GM23248 (cell line): ENCODE results near the gene NEDD9. TPM values are rescaled to one million over a fixed set of nuclear protein-coding genes. Genes with fewer than 3 reads are reported as not detected.
A peak's percentile ranks its signal among the peaks of the same experiment; 100 is the strongest.

ENCODE experiments used
- DNase-seq: peaks from one replicate; pipeline ENCODE4 v3.0.0-alpha.2; 2015
- H2AFZ ChIP-seq: fragments of 200-600 bp; sonication (generic); 2 replicates; pipeline ENCODE4 v1.6.1; 2016; ENCODE audit warnings: antibody characterized with exemption
- H3F3A ChIP-seq: fragments of 200-600 bp; sonication (generic); 2 replicates; pipeline ENCODE4 v1.6.1; 2016; ENCODE audit warnings: mild to moderate bottlenecking, antibody characterized with exemption, mixed run types; ENCODE audit not compliant: insufficient read depth
- H3K27ac ChIP-seq: fragments of 200-600 bp; sonication (generic); 2 replicates; pipeline ENCODE4 v1.5.1; 2016; ENCODE audit warnings: mild to moderate bottlenecking
- H3K27me3 ChIP-seq: fragments of 200-600 bp; sonication (generic); replicated peaks from 2 replicates; pipeline ENCODE4 v1.6.1; 2016; ENCODE audit warnings: mild to moderate bottlenecking; ENCODE audit not compliant: insufficient read depth
- H3K36me3 ChIP-seq: fragments of 200-600 bp; sonication (generic); 2 replicates; pipeline ENCODE4 v1.6.1; 2016; ENCODE audit warnings: low read depth, mild to moderate bottlenecking
- H3K4me1 ChIP-seq: fragments of 200-600 bp; sonication (generic); 2 replicates; pipeline ENCODE4 v1.6.1; 2016; ENCODE audit warnings: mild to moderate bottlenecking; ENCODE audit not compliant: insufficient read depth
- H3K4me2 ChIP-seq: fragments of 200-600 bp; sonication (generic); one replicate; pipeline ENCODE4 v1.6.1; 2016; ENCODE audit warnings: mild to moderate bottlenecking; ENCODE audit not compliant: unreplicated experiment
- H3K4me3 ChIP-seq: fragments of 200-600 bp; sonication (generic); 2 replicates; pipeline ENCODE4 v1.5.1; 2016; ENCODE audit warnings: mild to moderate bottlenecking
- H3K79me2 ChIP-seq: fragments of 200-600 bp; sonication (generic); 2 replicates; pipeline ENCODE4 v1.6.1; 2016; ENCODE audit warnings: mild to moderate bottlenecking; ENCODE audit not compliant: insufficient read depth
- H3K9ac ChIP-seq: fragments of 200-600 bp; sonication (generic); 2 replicates; pipeline ENCODE4 v1.6.1; 2016; ENCODE audit warnings: mild to moderate bottlenecking
- H3K9me2 ChIP-seq: fragments of 200-600 bp; sonication (generic); 2 replicates; pipeline ENCODE4 v1.6.1; 2016; ENCODE audit warnings: mixed run types, mild to moderate bottlenecking, moderate library complexity; ENCODE audit not compliant: insufficient read depth
- H3K9me3 ChIP-seq: fragments of 200-600 bp; sonication (generic); one replicate; pipeline ENCODE4 v1.6.1; 2017; ENCODE audit warnings: low read depth
- H4K20me1 ChIP-seq: fragments of 200-600 bp; sonication (generic); 2 replicates; pipeline ENCODE4 v1.6.0; 2016; ENCODE audit not compliant: insufficient read depth
- EZH2 ChIP-seq: fragments of 200-600 bp; sonication (generic); IDR thresholded peaks from 2 replicates; pipeline ENCODE4 v1.6.1; 2018; ENCODE audit warnings: antibody characterized with exemption, mild to moderate bottlenecking; ENCODE audit not compliant: insufficient read depth, poor library complexity, severe bottlenecking
- EZH2phosphoT487 ChIP-seq: fragments of 200-600 bp; sonication (generic); IDR thresholded peaks from 2 replicates; pipeline ENCODE4 v1.6.1; 2018; ENCODE audit warnings: antibody characterized with exemption, moderate library complexity, mild to moderate bottlenecking, low read depth; ENCODE audit not compliant: insufficient read depth
- WGBS, 2 experiments: methylation state at CpG; one replicate each; pipeline ENCODE4 v1.1.6; 2015 to 2017; ENCODE audit warnings: low lambda C conversion rate in 2 of 2, low coverage in 1 of 2; ENCODE audit errors: missing lambda C conversion rate in 2 of 2; 5-methylcytosine and 5-hydroxymethylcytosine counted together
- in situ Hi-C: fragments of 300-500 bp; cut with MboI; formaldehyde crosslinking; loops from 2 replicates; pipeline ENCODE4 v1.15.0; 2020
- polyA plus RNA-seq: library from polyadenylated mRNA; unstranded; fragments of >200 nt; fragmentation: Nextera tagmentation; extraction: Ambion mirVana; gene quantifications from 2 replicates; pipeline ENCODE4 v1.2.1, GENCODE V29; 2016
- total RNA-seq: library from RNA; depleted of rRNA; stranded (reverse); fragments of >200 nt; shearing (Covaris generic); gene quantifications from 2 replicates; pipeline ENCODE4 v1.2.3, GENCODE V29; 2014

NEDD9 gene
- total and polyA plus RNA-seq, 2 experiments from 2014 or later = 3.0 to 4.2 TPM

DNA sequence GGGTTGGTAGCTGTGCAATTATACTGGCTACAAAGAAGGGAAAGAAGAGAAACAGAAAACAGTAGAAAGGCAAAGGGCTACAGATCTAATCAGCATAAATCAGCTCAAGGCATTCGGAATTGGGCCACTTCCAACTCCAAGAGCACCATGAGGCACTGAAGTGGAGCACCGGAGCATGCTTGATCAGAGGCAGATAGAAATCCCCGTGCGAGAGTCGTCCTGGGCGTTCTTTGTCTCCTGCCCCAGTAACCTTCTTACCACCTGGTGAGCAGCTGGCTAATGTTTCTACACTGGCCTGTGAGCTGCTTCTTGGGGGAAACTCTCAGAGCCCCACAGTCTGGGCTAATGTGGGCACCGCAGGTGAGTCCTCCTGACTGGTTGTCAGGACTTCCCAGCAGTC is 16.7 kb downstream of the NEDD9 start:
- WGBS, 2 experiments = 77 to 80% methylated on average over 7 of the region's 7 CpGs
- peaks cover 20% of the 10 kb centered on the region for H3K4me1 ChIP-seq

DNA sequence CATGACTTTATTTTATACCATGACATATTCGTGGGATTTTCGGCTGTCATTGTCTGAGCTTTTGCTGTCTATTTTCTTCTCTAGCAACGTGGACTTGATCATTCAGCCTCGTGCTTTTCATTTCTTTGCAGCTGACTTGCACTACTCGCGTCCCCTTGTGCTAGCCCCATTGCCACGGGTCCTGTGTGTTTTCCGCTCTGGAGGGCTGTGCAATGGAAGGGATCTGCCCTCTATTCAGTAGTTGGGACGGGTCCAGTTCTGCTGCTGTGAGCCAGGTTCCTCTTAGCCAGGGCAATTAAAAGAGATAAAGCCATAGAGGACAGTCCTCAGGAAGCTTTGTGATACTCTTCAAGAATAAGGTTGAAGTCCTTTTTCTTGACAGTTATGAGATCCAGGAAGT is 17.6 kb downstream of the NEDD9 start:
- Histone ChIP-seq H3K4me1 (peaks cover 27% of the 10 kb centered on the region), H3K9me2 (no peaks in the 10 kb centered on the region), H3K9ac (no peak overlapping the region), H4K20me1 (no peaks in the 10 kb centered on the region), H3K4me2 (no peak overlapping the region), H3K4me3 (no peak overlapping the region), H3K36me3 (no peaks in the 10 kb centered on the region), H2AFZ (no peak overlapping the region), H3K27ac (no peak overlapping the region), H3K27me3 (no peaks in the 10 kb centered on the region), H3K9me3 (no peaks in the 10 kb centered on the region), H3K79me2 (no peaks in the 10 kb centered on the region), H3F3A (peaks cover 23% of the 10 kb centered on the region)
- 66 to 68% methylated on average over 9 of the region's 9 CpGs for WGBS, 2 experiments
- in situ Hi-C loops = no loop called here
- TF ChIP-seq EZH2 (no peak), EZH2phosphoT487 (no peak)
- DNase-seq = no peak

More for the DNA sequence above, 16.7 kb downstream of the NEDD9 start:
- H3K9ac ChIP-seq = no peak overlapping the region
- no peaks in the 10 kb centered on the region for H3K9me2 ChIP-seq
- no peaks in the 10 kb centered on the region for H4K20me1 ChIP-seq
- no peak overlapping the region for H2AFZ ChIP-seq
- DNase-seq = no peak
- no peak for TF ChIP-seq EZH2
- H3K36me3 ChIP-seq = no peaks in the 10 kb centered on the region
- in situ Hi-C loops = no loop called here
- H3K4me2 ChIP-seq = no peak overlapping the region
- no peaks in the 10 kb centered on the region for H3K9me3 ChIP-seq
- no peak overlapping the region for H3K27ac ChIP-seq
- H3K27me3 ChIP-seq = no peaks in the 10 kb centered on the region
- no peak overlapping the region for H3K4me3 ChIP-seq
- peaks cover 23% of the 10 kb centered on the region for H3F3A ChIP-seq
- H3K79me2 ChIP-seq = no peaks in the 10 kb centered on the region

DNA sequence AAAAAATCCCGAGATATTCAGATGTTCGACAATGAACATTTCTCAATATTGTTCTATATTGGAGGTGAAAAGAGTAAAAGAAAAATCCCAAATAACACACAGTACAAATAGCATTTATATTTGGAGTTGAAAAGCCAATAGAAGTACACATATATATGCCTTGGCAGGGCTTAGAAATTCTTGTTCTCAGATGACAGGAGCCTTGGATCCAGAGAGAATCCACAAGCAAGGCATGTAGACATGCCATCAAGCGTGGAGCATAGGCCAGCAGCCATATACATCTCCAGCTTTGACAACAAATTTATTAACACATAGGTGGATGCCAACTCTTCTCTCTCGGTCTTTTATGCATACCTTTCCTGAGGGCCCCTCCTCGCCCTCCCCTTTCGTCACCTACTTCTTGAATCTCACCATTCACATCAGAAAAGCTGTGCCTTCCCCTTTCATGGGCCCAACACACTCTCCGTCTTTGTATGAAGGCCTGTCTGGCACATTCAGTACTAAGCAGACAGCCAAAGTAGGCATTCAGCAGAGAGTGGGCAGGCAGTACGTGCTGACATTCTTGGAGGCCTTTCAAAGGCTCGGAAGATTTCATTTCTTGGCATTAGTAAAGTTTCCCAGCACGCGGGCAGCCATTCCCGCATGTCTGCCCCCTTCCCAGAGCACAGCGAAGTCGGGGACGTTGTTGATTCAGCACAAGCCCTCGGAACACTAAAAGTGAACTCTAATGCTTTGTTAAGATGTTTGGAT is 18.2 kb downstream of the NEDD9 start:
- in situ Hi-C loops = no loop called here
- Histone ChIP-seq H3K4me3 (no peak overlapping the region), H3K79me2 (no peaks in the 10 kb centered on the region), H3K9me3 (no peaks in the 10 kb centered on the region), H3F3A (peaks cover 24% of the 10 kb centered on the region), H2AFZ (0 out of 2 replicates have a peak overlapping the region, but pooled peaks have one; percentile 52), H3K4me1 (peaks cover 33% of the 10 kb centered on the region), H3K4me2 (no peak overlapping the region), H4K20me1 (no peaks in the 10 kb centered on the region), H3K36me3 (no peaks in the 10 kb centered on the region), H3K27me3 (no peaks in the 10 kb centered on the region), H3K27ac (no peak overlapping the region), H3K9ac (no peak overlapping the region), H3K9me2 (no peaks in the 10 kb centered on the region)
- TF ChIP-seq EZH2phosphoT487 (no peak), EZH2 (no peak)
- no peak for DNase-seq
- WGBS, 2 experiments = 71 to 72% methylated on average over 16 of the region's 16 CpGs

DNA sequence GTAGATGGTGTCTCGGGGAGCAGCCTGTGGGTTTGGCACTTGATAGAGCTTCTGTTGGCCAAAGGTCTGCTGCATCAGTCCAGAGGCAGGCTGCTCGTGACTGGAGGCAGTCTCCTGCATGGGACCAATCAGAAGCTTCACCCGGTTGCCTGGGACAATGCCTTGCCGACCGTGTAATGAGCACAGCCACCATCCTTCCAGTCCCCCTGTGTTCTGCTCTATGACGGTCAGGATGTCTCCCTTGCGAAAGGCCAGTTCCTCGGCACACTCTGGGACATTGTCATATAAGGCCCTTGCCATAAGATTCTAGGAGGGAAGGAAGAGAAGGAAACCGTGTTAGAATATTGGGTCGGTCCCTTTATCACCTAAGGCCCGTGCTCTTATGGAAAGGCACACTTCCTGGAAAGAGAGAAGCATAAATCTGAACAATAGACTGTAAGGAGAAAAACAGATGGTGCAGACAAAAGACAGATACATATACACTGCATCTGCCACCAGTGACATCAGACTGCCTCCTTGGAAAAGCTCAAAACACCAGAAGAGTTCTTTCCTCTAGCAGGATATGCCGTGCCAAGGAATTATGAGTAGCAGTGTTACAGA is 18.9 kb downstream of the NEDD9 start:
- H3K9me2 ChIP-seq = no peaks in the 10 kb centered on the region
- peaks cover 32% of the 10 kb centered on the region for H3F3A ChIP-seq
- no peak for TF ChIP-seq EZH2
- TF ChIP-seq EZH2phosphoT487 = no peak
- peak overlapping the region; percentile 52; the same call in 1 of the 2 replicates for H2AFZ ChIP-seq
- no peak overlapping the region for H3K9ac ChIP-seq
- in situ Hi-C loops = no loop called here
- no peaks in the 10 kb centered on the region for H4K20me1 ChIP-seq
- no peak overlapping the region for H3K4me2 ChIP-seq
- H3K36me3 ChIP-seq = no peaks in the 10 kb centered on the region
- H3K9me3 ChIP-seq = no peaks in the 10 kb centered on the region
- peak overlapping the region; percentile 28 for H3K27ac ChIP-seq
- H3K4me1 ChIP-seq = peaks cover 40% of the 10 kb centered on the region
- H3K4me3 ChIP-seq = no peak overlapping the region
- DNase-seq = peak; percentile 44
- H3K79me2 ChIP-seq = no peaks in the 10 kb centered on the region
- H3K27me3 ChIP-seq = no peaks in the 10 kb centered on the region
- WGBS, 2 experiments = 55 to 61% methylated on average over 12 of the region's 12 CpGs
